ENCODE measurements around the gene SIRT7.
"Not testable (repeated sequence)": the region's sequence is repeated elsewhere in the genome, so short reads cannot be mapped to it uniquely, and the experiment has no call there.

Gene SIRT7

GRCh38 chr17:81957691-81958432, 39.9 kb upstream of the SIRT7 start:
- H3K4me3 ChIP-seq (ENCODE audit: insufficient read length, low read depth): no peak overlapping the region
- H3K36me3 ChIP-seq (ENCODE audit: insufficient read depth, insufficient read length, low read length): peaks cover 17% of the 10 kb centered on the region
- TF ChIP-seq YY1 (IDR thresholded peaks at IDR 0.05; ENCODE audit: insufficient read depth, insufficient read length): no peak
- no peak for TF ChIP-seq ZNF274 (IDR thresholded peaks at IDR 0.05; ENCODE audit: low read depth, low read length)
- TF ChIP-seq SUZ12 (IDR thresholded peaks at IDR 0.05; ENCODE audit: extremely low read depth, insufficient read depth, insufficient read length): no peak
- H3K9ac ChIP-seq (ENCODE audit: insufficient read length, low read depth): peak overlapping the region; percentile 42
- H3K4me1 ChIP-seq (ENCODE audit: insufficient read depth, insufficient read length): peaks cover 23% of the 10 kb centered on the region
- peaks cover 9% of the 10 kb centered on the region; the same call in 1 of the 2 replicates for H3K9me3 ChIP-seq (ENCODE audit: insufficient read depth, low read length)
- H3K27me3 ChIP-seq (ENCODE audit: insufficient read depth, insufficient read length): peaks cover 45% of the 10 kb centered on the region
- no peak for DNase-seq (ENCODE audit: low read depth, low spot score)

- TF ChIP-seq YY1 (IDR thresholded peaks at IDR 0.05; ENCODE audit: insufficient read depth, insufficient read length) (no peak), ZNF274 (IDR thresholded peaks at IDR 0.05; ENCODE audit: low read depth, low read length) (no peak), SUZ12 (IDR thresholded peaks at IDR 0.05; ENCODE audit: extremely low read depth, insufficient read depth, insufficient read length) (no peak)
- Histone ChIP-seq H3K4me1 (ENCODE audit: insufficient read depth, insufficient read length) (peaks cover 21% of the 10 kb centered on the region), H3K9ac (ENCODE audit: insufficient read length, low read depth) (peak overlapping the region; percentile 42), H3K36me3 (ENCODE audit: insufficient read depth, insufficient read length, low read length) (peaks cover 17% of the 10 kb centered on the region), H3K27me3 (ENCODE audit: insufficient read depth, insufficient read length) (peaks cover 35% of the 10 kb centered on the region), H3K4me3 (ENCODE audit: insufficient read length, low read depth) (no peak overlapping the region), H3K9me3 (ENCODE audit: insufficient read depth, low read length) (peaks cover 9% of the 10 kb centered on the region; the same call in 1 of the 2 replicates)
- DNase-seq (ENCODE audit: low read depth, low spot score): no peak
Observed at GRCh38 chr17:81956607-81957589, 38.9 kb upstream of the SIRT7 start.

- Histone ChIP-seq H3K36me3 (ENCODE audit: insufficient read depth, insufficient read length, low read length) (peaks cover 17% of the 10 kb centered on the region), H3K9ac (ENCODE audit: insufficient read length, low read depth) (peak overlapping the region; percentile 42), H3K4me1 (ENCODE audit: insufficient read depth, insufficient read length) (peaks cover 18% of the 10 kb centered on the region), H3K4me3 (ENCODE audit: insufficient read length, low read depth) (no peak overlapping the region), H3K27me3 (ENCODE audit: insufficient read depth, insufficient read length) (peaks cover 30% of the 10 kb centered on the region), H3K9me3 (ENCODE audit: insufficient read depth, low read length) (peaks cover 9% of the 10 kb centered on the region; the same call in 1 of the 2 replicates)
- DNase-seq (ENCODE audit: low read depth, low spot score): no peak
- TF ChIP-seq YY1 (IDR thresholded peaks at IDR 0.05; ENCODE audit: insufficient read depth, insufficient read length) (no peak), SUZ12 (IDR thresholded peaks at IDR 0.05; ENCODE audit: extremely low read depth, insufficient read depth, insufficient read length) (no peak), ZNF274 (IDR thresholded peaks at IDR 0.05; ENCODE audit: low read depth, low read length) (no peak)
Observed at GRCh38 chr17:81955756-81956544, 38.0 kb upstream of the SIRT7 start.

- Histone ChIP-seq H3K9me3 (ENCODE audit: insufficient read depth, low read length) (peaks cover 9% of the 10 kb centered on the region; the same call in 1 of the 2 replicates), H3K36me3 (ENCODE audit: insufficient read depth, insufficient read length, low read length) (peaks cover 17% of the 10 kb centered on the region), H3K4me1 (ENCODE audit: insufficient read depth, insufficient read length) (peaks cover 18% of the 10 kb centered on the region), H3K27me3 (ENCODE audit: insufficient read depth, insufficient read length) (peaks cover 24% of the 10 kb centered on the region), H3K9ac (ENCODE audit: insufficient read length, low read depth) (no peak overlapping the region), H3K4me3 (ENCODE audit: insufficient read length, low read depth) (no peak overlapping the region)
- no peak for TF ChIP-seq SUZ12 (IDR thresholded peaks at IDR 0.05; ENCODE audit: extremely low read depth, insufficient read depth, insufficient read length)
- TF ChIP-seq YY1 (IDR thresholded peaks at IDR 0.05; ENCODE audit: insufficient read depth, insufficient read length): no peak
- TF ChIP-seq ZNF274 (IDR thresholded peaks at IDR 0.05; ENCODE audit: low read depth, low read length): no peak
- no peak for DNase-seq (ENCODE audit: low read depth, low spot score)
Observed at GRCh38 chr17:81955058-81955681, 37.2 kb upstream of the SIRT7 start.

- TF ChIP-seq YY1 (IDR thresholded peaks at IDR 0.05; ENCODE audit: insufficient read depth, insufficient read length): no peak
- H3K27me3 ChIP-seq (ENCODE audit: insufficient read depth, insufficient read length): peaks cover 17% of the 10 kb centered on the region
- peaks cover 17% of the 10 kb centered on the region for H3K36me3 ChIP-seq (ENCODE audit: insufficient read depth, insufficient read length, low read length)
- H3K9ac ChIP-seq (ENCODE audit: insufficient read length, low read depth): no peak overlapping the region
- H3K4me1 ChIP-seq (ENCODE audit: insufficient read depth, insufficient read length): peaks cover 18% of the 10 kb centered on the region
- peaks cover 9% of the 10 kb centered on the region; the same call in 1 of the 2 replicates for H3K9me3 ChIP-seq (ENCODE audit: insufficient read depth, low read length)
- no peak for DNase-seq (ENCODE audit: low read depth, low spot score)
- H3K4me3 ChIP-seq (ENCODE audit: insufficient read length, low read depth): no peak overlapping the region
Observed at GRCh38 chr17:81954131-81955057, 36.4 kb upstream of the SIRT7 start.

- H3K9me3 ChIP-seq (ENCODE audit: insufficient read depth, low read length); H3K4me3 ChIP-seq (ENCODE audit: insufficient read length, low read depth); H3K27me3 ChIP-seq (ENCODE audit: insufficient read depth, insufficient read length); H3K9ac ChIP-seq (ENCODE audit: insufficient read length, low read depth); DNase-seq (ENCODE audit: low read depth, low spot score): not testable (repeated sequence)
- H3K36me3 ChIP-seq (ENCODE audit: insufficient read depth, insufficient read length, low read length): peaks cover 11% of the 10 kb centered on the region
- peaks cover 12% of the 10 kb centered on the region for H3K4me1 ChIP-seq (ENCODE audit: insufficient read depth, insufficient read length)
Observed at GRCh38 chr17:81953443-81953842, 35.5 kb upstream of the SIRT7 start.

Data from NT2/D1 (cell line).